Activated T-cell treated with anti-CD3 and anti-CD28 coated beads, Interleukin-2, amount 50 U/mL, for 72 hours (primary cell): ENCODE data around the gene PEAK1. TPM values are rescaled to one million over a fixed set of nuclear protein-coding genes. Genes with fewer than 3 reads are reported as not detected.

Experiments used
- ATAC-seq, 2 donors: fragments of 150-1000 bp; cut with Tn5 transposase; replicated peaks in 1 of 2; 2 replicates each; pipeline ENCODE4 v1.10.0; 2021; ENCODE audit warnings: moderate library complexity in 2 of 2, mild to moderate bottlenecking in 1 of 2
- DNase-seq, 2 donors: peaks; one replicate each; pipeline ENCODE4 v3.0.0; 2021 to 2022; ENCODE audit warnings: mixed read lengths in 1 of 2
- H3K27ac Mint-ChIP-seq: one replicate; pipeline ENCODE4 v1.8.0; 2022; ENCODE audit warnings: mild to moderate bottlenecking, moderate library complexity, mixed read lengths
- H3K27me3 Mint-ChIP-seq: one replicate; pipeline ENCODE4 v1.8.0; 2022; ENCODE audit warnings: low read depth, mixed read lengths
- H3K36me3 Mint-ChIP-seq, 2 donors: one replicate each; pipeline ENCODE4 v1.8.0; 2022; ENCODE audit warnings: mixed read lengths in 2 of 2, mild to moderate bottlenecking in 1 of 2; ENCODE audit not compliant: insufficient read depth in 2 of 2
- H3K4me1 Mint-ChIP-seq: one replicate; pipeline ENCODE4 v1.8.0; 2022; ENCODE audit warnings: low read depth, mixed read lengths
- H3K4me3 Mint-ChIP-seq, 2 donors: one replicate each; pipeline ENCODE4 v1.8.0; 2022; ENCODE audit warnings: mild to moderate bottlenecking in 2 of 2, mixed read lengths in 2 of 2, moderate library complexity in 2 of 2
- H3K9me3 Mint-ChIP-seq, 2 donors: one replicate each; pipeline ENCODE4 v1.8.0; 2022; ENCODE audit warnings: mixed read lengths in 2 of 2
- total RNA-seq, 2 donors: library from RNA; stranded (reverse); gene quantifications; one replicate each; pipeline ENCODE4 v1.2.3, GENCODE V29; 2022

Gene PEAK1
- total RNA-seq, 2 donors from 2014 or later = 33.6 to 45.7 TPM

- DNase-seq (no peak), ATAC-seq (no peak)
- H3K27ac Mint-ChIP-seq = no peak overlapping the region
- no peaks in the 10 kb centered on the region for H3K9me3 Mint-ChIP-seq
- no peak overlapping the region for H3K4me3 Mint-ChIP-seq
- no peaks in the 10 kb centered on the region for H3K36me3 Mint-ChIP-seq
- H3K27me3 Mint-ChIP-seq = no peaks in the 10 kb centered on the region
- peaks cover 9% of the 10 kb centered on the region for H3K4me1 Mint-ChIP-seq
Observed at GRCh38 chr15:77446840-77447390, 27.0 kb upstream of the PEAK1 start.

GRCh38 chr15:77440378-77440999 is 20.6 kb upstream of the PEAK1 start:
- Mint-ChIP-seq H3K4me1 (peaks cover 42% of the 10 kb centered on the region), H3K27me3 (no peaks in the 10 kb centered on the region)
- no peak for ATAC-seq

GRCh38 chr15:77437264-77437663 is 17.4 kb upstream of the PEAK1 start:
- Mint-ChIP-seq H3K27me3 (no peaks in the 10 kb centered on the region), H3K4me1 (peaks cover 37% of the 10 kb centered on the region), H3K9me3 (no peaks in the 10 kb centered on the region), H3K36me3 (no peaks in the 10 kb centered on the region), H3K27ac (no peak overlapping the region), H3K4me3 (no peak overlapping the region)
- ATAC-seq = no peak
- DNase-seq = no peak

More at GRCh38 chr15:77440378-77440999, 20.6 kb upstream of the PEAK1 start:
- Mint-ChIP-seq H3K4me3 (no peak overlapping the region), H3K27ac (no peak overlapping the region), H3K9me3 (no peaks in the 10 kb centered on the region), H3K36me3 (no peaks in the 10 kb centered on the region)
- no peak for DNase-seq

GRCh38 chr15:77436822-77437221 is 16.9 kb upstream of the PEAK1 start:
- H3K27me3 Mint-ChIP-seq = no peaks in the 10 kb centered on the region
- H3K27ac Mint-ChIP-seq = no peak overlapping the region
- H3K4me3 Mint-ChIP-seq = no peak overlapping the region
- no peaks in the 10 kb centered on the region for H3K9me3 Mint-ChIP-seq
- ATAC-seq (no peak), DNase-seq (no peak)
- no peaks in the 10 kb centered on the region for H3K36me3 Mint-ChIP-seq
- peaks cover 32% of the 10 kb centered on the region for H3K4me1 Mint-ChIP-seq

GRCh38 chr15:77430652-77431051 is 10.7 kb upstream of the PEAK1 start:
- Mint-ChIP-seq H3K4me1 (peaks cover 23% of the 10 kb centered on the region), H3K4me3 (peak overlapping the region in 1 of 2 donors; percentile 33), H3K36me3 (no peaks in the 10 kb centered on the region), H3K9me3 (no peaks in the 10 kb centered on the region), H3K27ac (peak overlapping the region; percentile 7), H3K27me3 (no peaks in the 10 kb centered on the region)
- ATAC-seq (peak; percentile 43 to 65), DNase-seq (no peak)

GRCh38 chr15:77430213-77430612 is 10.3 kb upstream of the PEAK1 start:
- peak overlapping the region; percentile 7 for H3K27ac Mint-ChIP-seq
- peak; percentile 88 to 96 for ATAC-seq
- no peaks in the 10 kb centered on the region for H3K27me3 Mint-ChIP-seq
- H3K4me1 Mint-ChIP-seq = peaks cover 24% of the 10 kb centered on the region
- H3K9me3 Mint-ChIP-seq = no peaks in the 10 kb centered on the region
- DNase-seq = peak in 1 of 2 donors; percentile 14
- peak overlapping the region; percentile 21 to 33 for H3K4me3 Mint-ChIP-seq
- H3K36me3 Mint-ChIP-seq = no peaks in the 10 kb centered on the region

GRCh38 chr15:77426871-77427270 is 7.0 kb upstream of the PEAK1 start:
- no peaks in the 10 kb centered on the region for H3K9me3 Mint-ChIP-seq
- DNase-seq = no peak
- no peaks in the 10 kb centered on the region for H3K27me3 Mint-ChIP-seq
- peak in 1 of 2 donors; percentile 31 for ATAC-seq
- peaks cover 51% of the 10 kb centered on the region for H3K4me1 Mint-ChIP-seq
- H3K36me3 Mint-ChIP-seq = no peaks in the 10 kb centered on the region
- H3K27ac Mint-ChIP-seq = peak overlapping the region; percentile 7
- peak overlapping the region; percentile 5 to 37 for H3K4me3 Mint-ChIP-seq

GRCh38 chr15:77426377-77426776 is 6.5 kb upstream of the PEAK1 start:
- ATAC-seq = no peak
- H3K4me1 Mint-ChIP-seq = peaks cover 51% of the 10 kb centered on the region
- peak overlapping the region in 1 of 2 donors; percentile 37 for H3K4me3 Mint-ChIP-seq
- H3K27ac Mint-ChIP-seq = peak overlapping the region; percentile 72
- DNase-seq = no peak
- no peaks in the 10 kb centered on the region for H3K36me3 Mint-ChIP-seq
- no peaks in the 10 kb centered on the region for H3K27me3 Mint-ChIP-seq
- no peaks in the 10 kb centered on the region for H3K9me3 Mint-ChIP-seq

GRCh38 chr15:77425104-77425503 is 5.2 kb upstream of the PEAK1 start:
- H3K4me1 Mint-ChIP-seq = peaks cover 42% of the 10 kb centered on the region
- no peaks in the 10 kb centered on the region for H3K27me3 Mint-ChIP-seq
- no peak overlapping the region for H3K27ac Mint-ChIP-seq
- ATAC-seq = no peak
- H3K9me3 Mint-ChIP-seq = no peaks in the 10 kb centered on the region
- H3K4me3 Mint-ChIP-seq = no peak overlapping the region
- DNase-seq = no peak
- H3K36me3 Mint-ChIP-seq = peaks cover 1 to 4% of the 10 kb centered on the region in 2 donors

- Mint-ChIP-seq H3K27ac (peak overlapping the region; percentile 100), H3K36me3 (peaks cover 8 to 10% of the 10 kb centered on the region in 2 donors), H3K4me1 (peaks cover 55% of the 10 kb centered on the region), H3K27me3 (no peaks in the 10 kb centered on the region), H3K4me3 (peak overlapping the region; percentile 97 to 99), H3K9me3 (no peaks in the 10 kb centered on the region)
- ATAC-seq (no peak), DNase-seq (peak; percentile 21 to 23)
Observed at GRCh38 chr15:77421370-77421700, 1.4 kb upstream of the PEAK1 start.

GRCh38 chr15:77420610-77421369 is 886 bp upstream of the PEAK1 start, which contains the start of gene HMG20A:
Gene HMG20A (plus strand): TSS chr15:77420888. CDS start chr15:77458408, 37,520 bp downstream.
- peak; percentile 53 to 55 for ATAC-seq
- H3K4me3 Mint-ChIP-seq = peak within 1 kb of the TSS; percentile 97 to 99
- no peaks in the 10 kb centered on the region for H3K27me3 Mint-ChIP-seq
- H3K9me3 Mint-ChIP-seq = no peaks in the 10 kb centered on the region
- H3K27ac Mint-ChIP-seq = peak within 1 kb of the TSS; percentile 100
- peaks cover 8 to 10% of the 10 kb centered on the region in 2 donors for H3K36me3 Mint-ChIP-seq
- DNase-seq = peak; percentile 58 to 62
- H3K4me1 Mint-ChIP-seq = peaks cover 52% of the 10 kb centered on the region

- DNase-seq = peak; percentile 52 to 61
- ATAC-seq = peak; percentile 3 to 7
- Mint-ChIP-seq H3K9me3 (no peaks in the 10 kb centered on the region), H3K4me1 (peaks cover 41% of the 10 kb centered on the region), H3K36me3 (peaks cover 8 to 10% of the 10 kb centered on the region in 2 donors), H3K4me3 (peak overlapping the region; percentile 92 to 96), H3K27me3 (no peaks in the 10 kb centered on the region), H3K27ac (peak overlapping the region; percentile 79)
Observed at GRCh38 chr15:77418966-77419835, 703 bp downstream of the PEAK1 start.
